ENCODE data around the gene WARS2.
"Not testable (repeated sequence)": the region's sequence is repeated elsewhere in the genome, so short reads cannot be mapped to it uniquely, and the experiment has no call there.

WARS2 gene

DNA sequence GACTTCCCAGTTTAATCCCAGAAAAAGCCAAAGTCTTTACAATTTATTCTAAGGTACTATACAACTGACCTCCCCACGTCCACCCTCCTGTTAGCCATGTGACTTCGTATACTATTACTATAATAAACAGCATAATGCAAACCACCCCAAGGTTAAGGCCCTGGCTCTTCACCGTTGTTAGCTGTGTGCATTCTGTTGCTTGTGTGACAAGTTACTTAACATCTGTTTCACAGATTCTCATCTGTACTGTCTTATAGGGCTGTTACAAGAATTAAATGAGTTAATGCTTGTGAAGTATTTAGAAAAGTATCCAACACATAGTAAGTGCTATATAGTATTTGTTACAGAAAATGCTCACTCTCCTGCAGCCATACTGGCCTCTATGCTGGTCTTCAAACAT is 15.7 kb downstream of the WARS2 start:
- H3K18ac ChIP-seq (ENCODE audit: low read length): no peak overlapping the region
- no peaks in the 10 kb centered on the region for H3K36me3 ChIP-seq (ENCODE audit: control insufficient read depth, insufficient read depth, low read length)
- H3K79me1 ChIP-seq (ENCODE audit: low read length): no peaks in the 10 kb centered on the region
- H3K79me2 ChIP-seq (ENCODE audit: control insufficient read depth, insufficient read depth, low read length): no peaks in the 10 kb centered on the region
- no peak overlapping the region for H3K9ac ChIP-seq (ENCODE audit: low read length)
- H3K4ac ChIP-seq (ENCODE audit: low read depth, low read length): no peak overlapping the region
- H3K27me3 ChIP-seq (ENCODE audit: insufficient read depth, low read length, poor library complexity): no peaks in the 10 kb centered on the region
- no peak overlapping the region for H4K5ac ChIP-seq (ENCODE audit: low read length)
- no peak overlapping the region for H2BK5ac ChIP-seq (ENCODE audit: low read length)
- H2BK15ac ChIP-seq (replicated peaks; ENCODE audit: low read depth): no peak overlapping the region
- H3K4me2 ChIP-seq (ENCODE audit: low read length): no peak overlapping the region
- H3K23ac ChIP-seq (ENCODE audit: low read length): no peak overlapping the region
- H4K8ac ChIP-seq (ENCODE audit: low read depth, low read length): no peak overlapping the region
- H2BK120ac ChIP-seq (ENCODE audit: low read depth, low read length): no peak overlapping the region
- H3K4me3 ChIP-seq (ENCODE audit: low read length): no peak overlapping the region
- no peak for DNase-seq
- no peak overlapping the region for H3K27ac ChIP-seq (ENCODE audit: low read depth, low read length)
- H3K56ac ChIP-seq (ENCODE audit: low read length): no peak overlapping the region
- WGBS (ENCODE audit: extremely low coverage, insufficient coverage, low lambda C conversion rate): no CpG with 5 or more reads among the region's 3 CpGs
- no peak overlapping the region for H2AK5ac ChIP-seq (ENCODE audit: low read length)
- no peaks in the 10 kb centered on the region for H3K4me1 ChIP-seq (ENCODE audit: control insufficient read depth, low read depth, low read length)

DNA sequence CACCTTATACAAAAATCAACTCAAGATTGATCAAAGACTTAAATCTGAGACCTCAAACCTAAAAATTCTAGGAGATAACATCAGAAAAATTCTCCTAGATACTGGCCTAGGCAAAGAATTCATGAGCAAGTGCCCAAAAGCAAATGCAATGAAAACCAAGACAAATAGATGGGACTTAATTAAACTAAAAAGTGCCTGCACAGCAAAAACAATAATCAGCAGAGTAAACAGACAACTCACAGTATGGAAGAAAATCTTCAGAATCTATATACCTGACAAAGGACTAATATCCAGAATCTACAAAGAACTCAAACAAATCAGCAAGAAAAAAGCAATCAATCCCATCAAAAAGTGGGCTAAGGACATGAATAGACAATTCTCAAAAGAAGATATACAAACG is 18.6 kb downstream of the WARS2 start:
- H3K79me2 ChIP-seq (ENCODE audit: control insufficient read depth, insufficient read depth, low read length); H3K4me3 ChIP-seq (ENCODE audit: low read length); H2BK15ac ChIP-seq (replicated peaks; ENCODE audit: low read depth); H4K5ac ChIP-seq (ENCODE audit: low read length); H3K4ac ChIP-seq (ENCODE audit: low read depth, low read length); H3K56ac ChIP-seq (ENCODE audit: low read length); H3K9ac ChIP-seq (ENCODE audit: low read length); H2BK5ac ChIP-seq (ENCODE audit: low read length); H3K27ac ChIP-seq (ENCODE audit: low read depth, low read length); H3K27me3 ChIP-seq (ENCODE audit: insufficient read depth, low read length, poor library complexity); H3K23ac ChIP-seq (ENCODE audit: low read length); H3K36me3 ChIP-seq (ENCODE audit: control insufficient read depth, insufficient read depth, low read length); H2AK5ac ChIP-seq (ENCODE audit: low read length); DNase-seq; H3K4me1 ChIP-seq (ENCODE audit: control insufficient read depth, low read depth, low read length); H4K8ac ChIP-seq (ENCODE audit: low read depth, low read length); H3K4me2 ChIP-seq (ENCODE audit: low read length); H3K18ac ChIP-seq (ENCODE audit: low read length); H3K79me1 ChIP-seq (ENCODE audit: low read length); H2BK120ac ChIP-seq (ENCODE audit: low read depth, low read length): not testable (repeated sequence)
- no CpG with 5 or more reads among the region's 1 CpG for WGBS (ENCODE audit: extremely low coverage, insufficient coverage, low lambda C conversion rate)

DNA sequence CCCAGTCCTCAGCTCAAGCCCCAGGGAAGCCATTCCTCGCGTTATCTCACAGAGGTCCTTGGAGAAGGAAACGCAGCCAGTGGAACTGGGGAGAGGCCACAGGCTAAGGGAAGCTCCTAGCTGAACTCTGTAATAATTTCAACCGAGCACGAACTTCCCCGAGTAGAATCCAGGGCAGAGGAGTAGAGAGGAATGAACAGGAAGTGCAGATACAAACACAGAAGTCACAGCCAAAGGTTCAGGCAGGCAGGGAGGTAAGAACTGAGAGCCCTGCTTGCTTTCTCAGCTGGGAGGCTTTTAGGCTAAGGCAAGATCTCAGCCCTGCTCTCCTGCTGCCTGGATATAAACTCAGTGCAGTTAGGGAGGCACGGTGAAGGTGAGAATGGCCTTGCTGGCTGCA is 23.7 kb downstream of the WARS2 start:
- no peak overlapping the region for H3K4ac ChIP-seq (ENCODE audit: low read depth, low read length)
- no peak overlapping the region for H3K18ac ChIP-seq (ENCODE audit: low read length)
- no peak overlapping the region for H3K4me3 ChIP-seq (ENCODE audit: low read length)
- no peak overlapping the region for H4K8ac ChIP-seq (ENCODE audit: low read depth, low read length)
- H2BK120ac ChIP-seq (ENCODE audit: low read depth, low read length): no peak overlapping the region
- peaks cover 4% of the 10 kb centered on the region for H3K79me1 ChIP-seq (ENCODE audit: low read length)
- peak; percentile 44 for DNase-seq
- no CpG with 5 or more reads among the region's 7 CpGs for WGBS (ENCODE audit: extremely low coverage, insufficient coverage, low lambda C conversion rate)
- no peak overlapping the region for H4K5ac ChIP-seq (ENCODE audit: low read length)
- H3K9ac ChIP-seq (ENCODE audit: low read length): no peak overlapping the region
- no peak overlapping the region for H2BK15ac ChIP-seq (replicated peaks; ENCODE audit: low read depth)
- H3K4me1 ChIP-seq (ENCODE audit: control insufficient read depth, low read depth, low read length): no peaks in the 10 kb centered on the region
- H3K23ac ChIP-seq (ENCODE audit: low read length): no peak overlapping the region
- H2AK5ac ChIP-seq (ENCODE audit: low read length): no peak overlapping the region
- H2BK5ac ChIP-seq (ENCODE audit: low read length): no peak overlapping the region
- H3K56ac ChIP-seq (ENCODE audit: low read length): no peak overlapping the region
- no peak overlapping the region for H3K27ac ChIP-seq (ENCODE audit: low read depth, low read length)
- no peaks in the 10 kb centered on the region for H3K27me3 ChIP-seq (ENCODE audit: insufficient read depth, low read length, poor library complexity)
- no peak overlapping the region for H3K4me2 ChIP-seq (ENCODE audit: low read length)
- peaks cover 2% of the 10 kb centered on the region for H3K79me2 ChIP-seq (ENCODE audit: control insufficient read depth, insufficient read depth, low read length)
- H3K36me3 ChIP-seq (ENCODE audit: control insufficient read depth, insufficient read depth, low read length): no peaks in the 10 kb centered on the region

DNA sequence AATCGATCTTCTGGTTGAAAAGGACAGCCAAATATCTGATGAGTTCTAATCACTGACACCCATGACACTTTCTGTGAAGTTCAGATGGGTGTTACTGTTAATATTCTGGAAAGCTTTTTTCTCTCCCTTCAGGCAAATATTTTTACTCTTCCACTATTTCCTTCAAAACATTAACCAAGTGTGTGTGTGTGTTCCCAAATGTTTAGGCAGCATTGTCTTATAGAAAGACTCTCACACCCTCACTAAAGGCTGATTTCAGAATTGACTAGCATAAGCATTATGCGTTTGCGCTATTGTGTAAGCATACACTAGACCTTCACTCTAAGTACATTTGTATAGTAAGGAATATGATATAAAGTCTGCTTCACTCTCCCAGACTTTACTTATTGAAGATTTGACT is 24.7 kb downstream of the WARS2 start:
- Histone ChIP-seq H3K79me1 (ENCODE audit: low read length) (peaks cover 4% of the 10 kb centered on the region), H3K56ac (ENCODE audit: low read length) (no peak overlapping the region), H3K27ac (ENCODE audit: low read depth, low read length) (no peak overlapping the region), H4K5ac (ENCODE audit: low read length) (no peak overlapping the region), H3K4me3 (ENCODE audit: low read length) (no peak overlapping the region), H2BK5ac (ENCODE audit: low read length) (no peak overlapping the region), H4K8ac (ENCODE audit: low read depth, low read length) (no peak overlapping the region), H3K27me3 (ENCODE audit: insufficient read depth, low read length, poor library complexity) (no peaks in the 10 kb centered on the region), H3K23ac (ENCODE audit: low read length) (no peak overlapping the region), H2BK120ac (ENCODE audit: low read depth, low read length) (no peak overlapping the region), H3K18ac (ENCODE audit: low read length) (no peak overlapping the region), H2AK5ac (ENCODE audit: low read length) (no peak overlapping the region), H2BK15ac (replicated peaks; ENCODE audit: low read depth) (no peak overlapping the region), H3K79me2 (ENCODE audit: control insufficient read depth, insufficient read depth, low read length) (peaks cover 2% of the 10 kb centered on the region), H3K36me3 (ENCODE audit: control insufficient read depth, insufficient read depth, low read length) (no peaks in the 10 kb centered on the region), H3K4me1 (ENCODE audit: control insufficient read depth, low read depth, low read length) (no peaks in the 10 kb centered on the region), H3K9ac (ENCODE audit: low read length) (no peak overlapping the region), H3K4ac (ENCODE audit: low read depth, low read length) (no peak overlapping the region), H3K4me2 (ENCODE audit: low read length) (no peak overlapping the region)
- no peak for DNase-seq
- no CpG with 5 or more reads among the region's 3 CpGs for WGBS (ENCODE audit: extremely low coverage, insufficient coverage, low lambda C conversion rate)

DNA sequence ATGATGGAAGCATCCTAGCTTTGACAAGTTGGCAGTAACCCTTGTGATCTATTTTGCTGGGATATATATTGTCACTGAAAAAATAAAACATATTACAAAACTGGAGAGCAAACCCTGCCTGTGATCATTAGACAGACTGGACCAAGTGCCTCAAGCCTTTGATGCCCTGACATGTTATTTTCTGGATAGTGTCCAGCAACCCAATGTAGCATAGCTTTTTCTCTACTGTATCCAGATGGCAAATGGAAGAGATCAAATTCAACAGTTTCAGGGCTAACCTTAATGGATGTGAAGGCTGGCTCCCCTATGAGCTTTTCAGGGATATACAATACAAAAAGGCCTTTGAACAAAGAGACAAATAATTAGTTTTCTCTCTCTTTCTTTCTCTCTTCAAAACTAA is 25.1 kb downstream of the WARS2 start:
- H2BK120ac ChIP-seq (ENCODE audit: low read depth, low read length): no peak overlapping the region
- DNase-seq: no peak
- no peaks in the 10 kb centered on the region for H3K4me1 ChIP-seq (ENCODE audit: control insufficient read depth, low read depth, low read length)
- no peak overlapping the region for H3K23ac ChIP-seq (ENCODE audit: low read length)
- H2BK15ac ChIP-seq (replicated peaks; ENCODE audit: low read depth): no peak overlapping the region
- no peak overlapping the region for H4K5ac ChIP-seq (ENCODE audit: low read length)
- H3K27me3 ChIP-seq (ENCODE audit: insufficient read depth, low read length, poor library complexity): no peaks in the 10 kb centered on the region
- H2AK5ac ChIP-seq (ENCODE audit: low read length): no peak overlapping the region
- H3K79me1 ChIP-seq (ENCODE audit: low read length): peaks cover 4% of the 10 kb centered on the region
- H3K4ac ChIP-seq (ENCODE audit: low read depth, low read length): no peak overlapping the region
- no peak overlapping the region for H2BK5ac ChIP-seq (ENCODE audit: low read length)
- H3K56ac ChIP-seq (ENCODE audit: low read length): no peak overlapping the region
- H3K36me3 ChIP-seq (ENCODE audit: control insufficient read depth, insufficient read depth, low read length): no peaks in the 10 kb centered on the region
- H3K79me2 ChIP-seq (ENCODE audit: control insufficient read depth, insufficient read depth, low read length): peaks cover 2% of the 10 kb centered on the region
- no peak overlapping the region for H4K8ac ChIP-seq (ENCODE audit: low read depth, low read length)
- no peak overlapping the region for H3K9ac ChIP-seq (ENCODE audit: low read length)
- H3K4me2 ChIP-seq (ENCODE audit: low read length): no peak overlapping the region
- no peak overlapping the region for H3K27ac ChIP-seq (ENCODE audit: low read depth, low read length)
- H3K18ac ChIP-seq (ENCODE audit: low read length): no peak overlapping the region
- no peak overlapping the region for H3K4me3 ChIP-seq (ENCODE audit: low read length)

GRCh38 chr1:119114786-119115185 is 25.7 kb downstream of the WARS2 start:
- H3K9ac ChIP-seq (ENCODE audit: low read length): no peak overlapping the region
- no peaks in the 10 kb centered on the region for H3K36me3 ChIP-seq (ENCODE audit: control insufficient read depth, insufficient read depth, low read length)
- no peak overlapping the region for H2BK5ac ChIP-seq (ENCODE audit: low read length)
- H2BK120ac ChIP-seq (ENCODE audit: low read depth, low read length): no peak overlapping the region
- H3K79me2 ChIP-seq (ENCODE audit: control insufficient read depth, insufficient read depth, low read length): peaks cover 2% of the 10 kb centered on the region
- WGBS (ENCODE audit: extremely low coverage, insufficient coverage, low lambda C conversion rate): no CpG with 5 or more reads among the region's 1 CpG
- H3K56ac ChIP-seq (ENCODE audit: low read length): no peak overlapping the region
- no peak for DNase-seq
- H4K5ac ChIP-seq (ENCODE audit: low read length): no peak overlapping the region
- H3K23ac ChIP-seq (ENCODE audit: low read length): no peak overlapping the region
- H3K4me1 ChIP-seq (ENCODE audit: control insufficient read depth, low read depth, low read length): no peaks in the 10 kb centered on the region
- no peak overlapping the region for H3K4me3 ChIP-seq (ENCODE audit: low read length)
- H3K27me3 ChIP-seq (ENCODE audit: insufficient read depth, low read length, poor library complexity): no peaks in the 10 kb centered on the region
- peaks cover 4% of the 10 kb centered on the region for H3K79me1 ChIP-seq (ENCODE audit: low read length)
- no peak overlapping the region for H3K4ac ChIP-seq (ENCODE audit: low read depth, low read length)
- H3K4me2 ChIP-seq (ENCODE audit: low read length): no peak overlapping the region
- no peak overlapping the region for H3K18ac ChIP-seq (ENCODE audit: low read length)
- H4K8ac ChIP-seq (ENCODE audit: low read depth, low read length): no peak overlapping the region
- no peak overlapping the region for H2BK15ac ChIP-seq (replicated peaks; ENCODE audit: low read depth)
- no peak overlapping the region for H3K27ac ChIP-seq (ENCODE audit: low read depth, low read length)
- H2AK5ac ChIP-seq (ENCODE audit: low read length): no peak overlapping the region

All from mesendoderm (in vitro differentiated cells).